Measurements from ENCODE around the gene SLC30A5. TPM values are rescaled to one million over a fixed set of nuclear protein-coding genes. Genes with fewer than 3 reads are reported as not detected.

Gene SLC30A5
- total and polyA plus RNA-seq, 8 donors, result 56.0 to 87.2 (median 75.5) TPM

DNA sequence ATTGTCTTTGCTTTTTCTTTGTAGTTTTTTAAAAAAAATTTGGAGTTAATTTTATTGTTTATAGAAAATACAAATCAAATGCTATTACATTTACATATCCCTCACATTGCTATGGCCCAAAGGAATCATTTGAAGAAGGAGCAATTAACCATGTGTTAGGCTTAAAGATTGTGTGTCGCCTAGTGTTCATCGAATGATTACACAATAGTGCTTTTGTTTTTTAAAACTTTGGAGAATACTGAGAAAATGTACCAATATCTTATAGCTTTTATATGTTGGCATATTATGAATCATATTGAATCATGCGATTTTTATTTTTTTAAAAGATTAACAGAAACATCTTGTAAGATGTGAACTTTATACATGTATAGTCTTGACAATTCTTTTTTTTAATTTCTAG lies 21.7 kb downstream of the SLC30A5 start:
- intact Hi-C loops (cut with DNase I), result no loop called here
- Histone ChIP-seq H3K4me1 (no peaks in the 10 kb centered on the region), H3K4me3 (no peak overlapping the region), H3K27ac (no peak overlapping the region), H3K36me3 (peaks cover 0 to 96% of the 10 kb centered on the region in 2 donors), H3K9me3 (no peaks in the 10 kb centered on the region), H3K27me3 (no peaks in the 10 kb centered on the region)
- TF ChIP-seq, protein P1, sequence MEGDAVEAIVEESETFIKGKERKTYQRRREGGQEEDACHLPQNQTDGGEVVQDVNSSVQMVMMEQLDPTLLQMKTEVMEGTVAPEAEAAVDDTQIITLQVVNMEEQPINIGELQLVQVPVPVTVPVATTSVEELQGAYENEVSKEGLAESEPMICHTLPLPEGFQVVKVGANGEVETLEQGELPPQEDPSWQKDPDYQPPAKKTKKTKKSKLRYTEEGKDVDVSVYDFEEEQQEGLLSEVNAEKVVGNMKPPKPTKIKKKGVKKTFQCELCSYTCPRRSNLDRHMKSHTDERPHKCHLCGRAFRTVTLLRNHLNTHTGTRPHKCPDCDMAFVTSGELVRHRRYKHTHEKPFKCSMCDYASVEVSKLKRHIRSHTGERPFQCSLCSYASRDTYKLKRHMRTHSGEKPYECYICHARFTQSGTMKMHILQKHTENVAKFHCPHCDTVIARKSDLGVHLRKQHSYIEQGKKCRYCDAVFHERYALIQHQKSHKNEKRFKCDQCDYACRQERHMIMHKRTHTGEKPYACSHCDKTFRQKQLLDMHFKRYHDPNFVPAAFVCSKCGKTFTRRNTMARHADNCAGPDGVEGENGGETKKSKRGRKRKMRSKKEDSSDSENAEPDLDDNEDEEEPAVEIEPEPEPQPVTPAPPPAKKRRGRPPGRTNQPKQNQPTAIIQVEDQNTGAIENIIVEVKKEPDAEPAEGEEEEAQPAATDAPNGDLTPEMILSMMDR (IDR thresholded peaks at IDR 0.05), result no peak
- ATAC-seq (no peak), DNase-seq (no peak)

DNA sequence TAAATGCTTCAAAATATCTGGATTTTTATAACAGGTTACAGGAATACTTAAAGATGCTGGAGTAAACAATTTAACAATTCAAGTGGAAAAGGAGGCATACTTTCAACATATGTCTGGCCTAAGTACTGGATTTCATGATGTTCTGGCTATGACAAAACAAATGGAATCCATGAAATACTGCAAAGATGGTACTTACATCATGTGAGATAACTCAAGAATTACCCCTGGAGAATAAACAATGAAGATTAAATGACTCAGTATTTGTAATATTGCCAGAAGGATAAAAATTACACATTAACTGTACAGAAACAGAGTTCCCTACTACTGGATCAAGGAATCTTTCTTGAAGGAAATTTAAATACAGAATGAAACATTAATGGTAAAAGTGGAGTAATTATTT lies 35.6 kb downstream of the SLC30A5 start:
- H3K27me3 ChIP-seq, result no peaks in the 10 kb centered on the region
- ATAC-seq, result no peak
- no peak for DNase-seq
- intact Hi-C loops (cut with DNase I), result no loop called here
- no peak overlapping the region for H3K4me3 ChIP-seq
- no peaks in the 10 kb centered on the region for H3K4me1 ChIP-seq
- no peak overlapping the region for H3K27ac ChIP-seq
- H3K36me3 ChIP-seq, result peaks cover 0 to 93% of the 10 kb centered on the region in 2 donors
- no peaks in the 10 kb centered on the region for H3K9me3 ChIP-seq
- TF ChIP-seq, protein P1 (IDR thresholded peaks at IDR 0.05), result no peak

DNA sequence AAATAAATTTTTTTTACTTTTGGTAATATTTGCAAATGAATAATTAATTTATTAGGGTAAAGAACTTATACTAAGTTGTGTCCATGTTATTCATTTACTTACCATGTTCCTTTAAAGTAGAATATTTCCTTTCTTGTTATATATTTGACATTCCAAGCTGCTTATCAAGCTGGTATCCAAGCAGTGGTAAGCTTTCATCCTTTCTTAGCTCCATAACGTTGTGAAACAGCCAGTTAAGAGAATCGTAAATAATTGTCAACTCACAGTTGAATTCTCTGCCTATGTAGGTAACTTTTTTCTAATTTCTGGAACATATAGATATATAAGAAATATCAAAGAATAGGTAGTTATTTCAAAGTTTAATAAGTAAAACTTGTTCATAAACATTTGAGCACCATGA lies 36.4 kb downstream of the SLC30A5 start:
- no peaks in the 10 kb centered on the region for H3K27me3 ChIP-seq
- peaks cover 0 to 86% of the 10 kb centered on the region in 2 donors for H3K36me3 ChIP-seq
- no peak for DNase-seq
- TF ChIP-seq, protein P1 (IDR thresholded peaks at IDR 0.05), result no peak
- H3K27ac ChIP-seq, result no peak overlapping the region
- ATAC-seq, result no peak
- H3K9me3 ChIP-seq, result no peaks in the 10 kb centered on the region
- H3K4me3 ChIP-seq, result no peak overlapping the region
- H3K4me1 ChIP-seq, result no peaks in the 10 kb centered on the region
- intact Hi-C loops (cut with DNase I), result no loop called here

DNA sequence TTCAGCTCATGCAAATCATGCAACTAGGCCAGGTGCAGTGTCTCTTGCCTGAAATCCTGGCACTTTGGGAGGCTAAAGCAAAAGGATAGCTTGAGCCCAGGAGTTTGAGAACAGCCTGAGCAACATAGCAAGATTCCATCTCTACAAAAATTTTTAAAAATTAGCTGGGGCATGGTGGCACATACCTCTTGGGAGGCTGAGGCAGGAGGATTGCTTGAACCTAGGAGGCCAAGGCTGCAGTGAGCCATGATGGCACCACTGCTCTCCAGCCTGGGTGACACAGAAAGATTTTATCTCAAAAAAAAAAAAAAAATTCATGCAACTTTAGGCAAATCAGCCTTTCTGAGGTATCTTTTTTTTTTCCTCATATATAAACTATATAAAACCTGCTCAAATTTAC lies 37.5 kb downstream of the SLC30A5 start:
- intact Hi-C loops (cut with DNase I), result no loop called here
- TF ChIP-seq, protein P1 (IDR thresholded peaks at IDR 0.05), result no peak
- Histone ChIP-seq H3K27me3 (no peaks in the 10 kb centered on the region), H3K36me3 (peaks cover 0 to 76% of the 10 kb centered on the region in 2 donors), H3K27ac (no peak overlapping the region), H3K4me1 (no peaks in the 10 kb centered on the region), H3K9me3 (no peaks in the 10 kb centered on the region), H3K4me3 (no peak overlapping the region)
- ATAC-seq, result no peak
- DNase-seq, result no peak

DNA sequence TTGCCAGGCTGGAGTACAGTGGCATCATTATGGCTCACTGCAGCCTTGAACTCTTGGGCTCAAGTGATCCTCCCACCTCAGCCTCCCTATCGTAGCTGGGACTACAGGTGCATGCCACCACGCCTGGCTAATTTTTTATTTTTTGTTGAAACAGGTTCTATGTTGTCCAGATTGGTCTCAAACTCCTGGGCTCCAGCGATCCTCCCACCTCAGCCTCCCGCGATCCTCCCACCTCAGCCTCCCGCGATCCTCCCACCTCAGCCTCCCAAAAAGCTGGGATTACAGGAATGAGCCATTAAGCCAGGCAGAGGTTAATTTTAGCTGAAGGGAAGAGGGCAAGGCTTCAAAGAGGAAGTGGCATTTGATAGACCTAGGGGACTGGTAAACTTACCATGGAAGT lies 40.3 kb downstream of the SLC30A5 start:
- Histone ChIP-seq H3K36me3 (peaks cover 0 to 50% of the 10 kb centered on the region in 2 donors), H3K27me3 (no peaks in the 10 kb centered on the region), H3K4me3 (no peak overlapping the region), H3K9me3 (no peaks in the 10 kb centered on the region), H3K4me1 (no peaks in the 10 kb centered on the region), H3K27ac (no peak overlapping the region)
- ATAC-seq (no peak), DNase-seq (no peak)
- intact Hi-C loops (cut with DNase I), result no loop called here
- TF ChIP-seq, protein P1 (IDR thresholded peaks at IDR 0.05), result no peak

All from left lung (tissue), 10 donors.